ENCODE data around the gene CCDC191.

DNA sequence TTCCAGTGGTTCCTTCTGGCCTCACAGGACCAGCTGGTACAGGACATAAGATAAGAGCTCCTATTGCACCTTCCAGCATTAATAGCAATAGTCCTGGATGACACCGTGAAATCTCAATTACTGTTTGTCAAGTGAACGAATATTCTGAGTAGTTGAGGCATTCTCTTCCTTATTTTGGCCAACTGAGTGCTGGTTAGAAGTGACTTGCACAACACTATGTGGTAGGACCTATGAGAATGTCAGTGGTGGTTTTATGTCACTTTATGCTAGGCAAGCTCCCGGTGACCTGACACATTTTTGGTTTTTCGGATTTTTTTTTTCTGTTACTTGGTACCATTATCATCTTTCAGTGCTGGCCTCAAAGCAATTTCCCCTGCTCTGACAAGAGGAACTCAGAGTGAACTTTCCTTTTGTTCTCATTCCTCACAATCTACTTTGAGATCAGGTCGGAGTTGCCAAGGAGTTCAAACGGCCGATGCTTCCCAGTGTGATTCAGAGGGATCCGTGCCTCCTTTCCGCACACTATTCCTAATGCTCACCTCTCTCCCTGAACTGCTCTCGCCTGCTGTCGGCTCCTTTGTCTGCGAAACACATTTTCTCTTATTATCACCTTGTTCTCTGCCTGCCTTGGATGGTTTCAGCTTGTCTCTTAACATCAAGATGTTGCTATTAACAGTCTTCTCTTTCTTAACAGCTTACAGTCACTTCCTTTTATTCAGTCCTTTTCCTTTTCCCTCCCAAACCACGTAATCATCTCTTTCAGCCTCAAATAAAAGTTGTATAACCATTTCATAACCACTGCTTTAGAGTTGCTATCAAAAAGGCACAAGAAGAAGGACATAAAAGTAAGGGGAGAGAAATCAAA, 36.1 kb upstream of the CCDC191 start:
- no peak for TF ChIP-seq POLR2AphosphoS5 (IDR thresholded peaks at IDR 0.05)
- TF ChIP-seq, protein P1, sequence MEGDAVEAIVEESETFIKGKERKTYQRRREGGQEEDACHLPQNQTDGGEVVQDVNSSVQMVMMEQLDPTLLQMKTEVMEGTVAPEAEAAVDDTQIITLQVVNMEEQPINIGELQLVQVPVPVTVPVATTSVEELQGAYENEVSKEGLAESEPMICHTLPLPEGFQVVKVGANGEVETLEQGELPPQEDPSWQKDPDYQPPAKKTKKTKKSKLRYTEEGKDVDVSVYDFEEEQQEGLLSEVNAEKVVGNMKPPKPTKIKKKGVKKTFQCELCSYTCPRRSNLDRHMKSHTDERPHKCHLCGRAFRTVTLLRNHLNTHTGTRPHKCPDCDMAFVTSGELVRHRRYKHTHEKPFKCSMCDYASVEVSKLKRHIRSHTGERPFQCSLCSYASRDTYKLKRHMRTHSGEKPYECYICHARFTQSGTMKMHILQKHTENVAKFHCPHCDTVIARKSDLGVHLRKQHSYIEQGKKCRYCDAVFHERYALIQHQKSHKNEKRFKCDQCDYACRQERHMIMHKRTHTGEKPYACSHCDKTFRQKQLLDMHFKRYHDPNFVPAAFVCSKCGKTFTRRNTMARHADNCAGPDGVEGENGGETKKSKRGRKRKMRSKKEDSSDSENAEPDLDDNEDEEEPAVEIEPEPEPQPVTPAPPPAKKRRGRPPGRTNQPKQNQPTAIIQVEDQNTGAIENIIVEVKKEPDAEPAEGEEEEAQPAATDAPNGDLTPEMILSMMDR (IDR thresholded peaks at IDR 0.05): no peak
